Neutrophil (primary cell): ENCODE measurements around the gene RTKN2.

Experiments used
- H3K27ac ChIP-seq: fragments of 200-600 bp; sonication (generic); 2 replicates; pipeline ENCODE4 v1.5.1; 2016; ENCODE audit warnings: mild to moderate bottlenecking, moderate library complexity
- H3K27me3 ChIP-seq: fragments of 200-600 bp; sonication (generic); 2 replicates; pipeline ENCODE4 v1.6.0; 2016; ENCODE audit warnings: mild to moderate bottlenecking
- H3K36me3 ChIP-seq: fragments of 200-600 bp; sonication (generic); 2 replicates; pipeline ENCODE4 v1.5.1; 2017
- H3K4me1 ChIP-seq, 2 experiments: fragments of 200-600 bp in 1 of 2; sonication (generic) in 1 of 2; 1 replicate in 1 of 2; 2 replicates in 1 of 2; pipeline versions ENCODE4 v1.5.1 to v1.6.1; 2013 to 2016; ENCODE audit warnings: low read depth in 1 of 2, low read length in 1 of 2, mild to moderate bottlenecking in 1 of 2, moderate library complexity in 1 of 2; ENCODE audit not compliant: control insufficient read depth in 1 of 2, insufficient read depth in 1 of 2
- H3K4me3 ChIP-seq, 2 experiments: fragments of 200-600 bp in 1 of 2; sonication (generic) in 1 of 2; 1 replicate in 1 of 2; 2 replicates in 1 of 2; pipeline ENCODE4 v1.5.1; 2013 to 2016; ENCODE audit warnings: low read depth in 1 of 2, low read length in 1 of 2, mild to moderate bottlenecking in 1 of 2, moderate library complexity in 1 of 2
- H3K9me3 ChIP-seq: fragments of 200-600 bp; sonication (generic); 2 replicates; pipeline ENCODE4 v1.5.1; 2016
- TF ChIP-seq, protein P1 (sequence below): fragments of 200-600 bp; sonication (generic); IDR thresholded peaks from 2 replicates; pipeline ENCODE4 v1.5.1; 2016; ENCODE audit warnings: antibody characterized with exemption

RTKN2 gene

DNA sequence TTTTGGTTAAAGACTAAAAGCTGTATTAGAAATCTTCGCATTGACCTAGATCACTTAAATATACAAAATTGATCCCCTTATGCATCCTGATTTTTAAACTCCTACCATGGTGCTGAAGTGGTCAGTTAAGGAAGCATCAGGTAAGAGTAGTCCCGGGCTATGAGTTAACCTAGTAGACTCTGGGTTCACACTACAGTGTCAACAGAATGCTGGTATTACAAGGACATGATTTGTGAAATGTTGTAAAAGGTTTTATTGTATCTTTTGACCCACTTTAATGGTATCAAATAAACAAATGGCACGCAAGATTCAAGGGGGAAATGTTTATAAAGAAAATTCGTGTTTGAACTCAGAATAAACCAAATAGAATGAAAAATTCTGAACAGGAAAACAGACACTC is 36.8 kb downstream of the RTKN2 start:
- no peak overlapping the region for H3K27ac ChIP-seq
- H3K4me3 ChIP-seq = no peak overlapping the region
- H3K4me1 ChIP-seq = no peaks in the 10 kb centered on the region
- TF ChIP-seq, protein P1, sequence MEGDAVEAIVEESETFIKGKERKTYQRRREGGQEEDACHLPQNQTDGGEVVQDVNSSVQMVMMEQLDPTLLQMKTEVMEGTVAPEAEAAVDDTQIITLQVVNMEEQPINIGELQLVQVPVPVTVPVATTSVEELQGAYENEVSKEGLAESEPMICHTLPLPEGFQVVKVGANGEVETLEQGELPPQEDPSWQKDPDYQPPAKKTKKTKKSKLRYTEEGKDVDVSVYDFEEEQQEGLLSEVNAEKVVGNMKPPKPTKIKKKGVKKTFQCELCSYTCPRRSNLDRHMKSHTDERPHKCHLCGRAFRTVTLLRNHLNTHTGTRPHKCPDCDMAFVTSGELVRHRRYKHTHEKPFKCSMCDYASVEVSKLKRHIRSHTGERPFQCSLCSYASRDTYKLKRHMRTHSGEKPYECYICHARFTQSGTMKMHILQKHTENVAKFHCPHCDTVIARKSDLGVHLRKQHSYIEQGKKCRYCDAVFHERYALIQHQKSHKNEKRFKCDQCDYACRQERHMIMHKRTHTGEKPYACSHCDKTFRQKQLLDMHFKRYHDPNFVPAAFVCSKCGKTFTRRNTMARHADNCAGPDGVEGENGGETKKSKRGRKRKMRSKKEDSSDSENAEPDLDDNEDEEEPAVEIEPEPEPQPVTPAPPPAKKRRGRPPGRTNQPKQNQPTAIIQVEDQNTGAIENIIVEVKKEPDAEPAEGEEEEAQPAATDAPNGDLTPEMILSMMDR = no peak
- no peaks in the 10 kb centered on the region for H3K36me3 ChIP-seq
- no peaks in the 10 kb centered on the region for H3K9me3 ChIP-seq
- no peaks in the 10 kb centered on the region for H3K27me3 ChIP-seq

DNA sequence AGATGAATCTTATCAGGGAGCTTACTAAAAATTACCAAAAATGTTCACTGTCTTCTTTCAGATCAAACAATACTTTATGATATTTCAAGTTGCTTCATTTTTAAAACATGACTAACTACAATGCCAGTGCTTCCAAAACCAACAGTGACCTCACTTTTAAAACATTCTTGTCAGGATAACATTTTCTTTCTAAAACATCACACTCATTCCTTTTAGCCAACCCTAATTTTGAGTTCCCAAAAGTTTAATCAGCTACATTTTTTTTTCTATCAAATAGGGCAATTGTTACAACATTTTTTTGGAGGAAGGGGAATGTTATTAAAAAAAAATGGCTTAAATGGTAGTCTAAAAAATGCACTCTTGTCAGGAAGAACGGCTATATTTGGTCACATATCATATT is 37.3 kb downstream of the RTKN2 start:
- no peaks in the 10 kb centered on the region for H3K36me3 ChIP-seq
- no peaks in the 10 kb centered on the region for H3K9me3 ChIP-seq
- H3K4me3 ChIP-seq = no peak overlapping the region
- H3K4me1 ChIP-seq = no peaks in the 10 kb centered on the region
- H3K27ac ChIP-seq = no peak overlapping the region
- TF ChIP-seq, protein P1 = no peak
- no peaks in the 10 kb centered on the region for H3K27me3 ChIP-seq

DNA sequence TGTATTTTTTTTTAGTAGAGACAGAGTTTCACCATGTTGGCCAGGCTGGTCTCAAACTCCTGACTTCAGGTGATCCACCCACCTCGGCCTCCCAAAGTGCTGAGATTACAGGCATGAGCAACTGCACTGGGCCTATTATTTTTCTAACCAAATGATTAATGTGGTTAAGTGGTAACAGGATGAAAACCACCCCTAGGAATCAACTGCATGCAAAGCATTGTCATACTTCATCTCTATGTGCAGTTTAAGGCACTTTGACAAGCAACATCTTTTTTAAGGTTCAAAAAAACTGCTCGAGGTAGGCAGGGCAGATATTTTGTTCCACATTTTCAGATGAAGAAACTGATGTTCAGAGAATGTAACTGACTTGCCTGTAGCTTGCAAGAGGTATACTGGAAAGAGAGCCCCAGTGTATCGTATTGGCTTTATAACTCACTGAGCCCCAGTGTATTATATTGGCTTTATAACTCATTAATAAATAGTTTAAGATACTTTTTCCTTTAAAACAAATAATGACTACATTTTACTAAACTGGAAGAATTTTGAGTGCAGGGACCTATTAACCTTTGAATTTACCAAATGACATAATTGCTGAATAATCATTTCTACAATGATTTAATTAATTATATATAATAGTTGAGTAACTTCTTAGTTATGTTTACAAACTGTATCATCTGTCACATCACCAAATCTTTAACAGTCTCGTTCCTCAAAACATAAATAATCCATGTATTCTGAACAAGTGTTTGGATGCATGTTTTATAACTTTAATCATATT is 38.1 kb downstream of the RTKN2 start:
- no peak overlapping the region for H3K27ac ChIP-seq
- H3K4me3 ChIP-seq = no peak overlapping the region
- TF ChIP-seq, protein P1 = no peak
- H3K4me1 ChIP-seq = no peaks in the 10 kb centered on the region
- no peaks in the 10 kb centered on the region for H3K36me3 ChIP-seq
- H3K9me3 ChIP-seq = no peaks in the 10 kb centered on the region
- no peaks in the 10 kb centered on the region for H3K27me3 ChIP-seq

DNA sequence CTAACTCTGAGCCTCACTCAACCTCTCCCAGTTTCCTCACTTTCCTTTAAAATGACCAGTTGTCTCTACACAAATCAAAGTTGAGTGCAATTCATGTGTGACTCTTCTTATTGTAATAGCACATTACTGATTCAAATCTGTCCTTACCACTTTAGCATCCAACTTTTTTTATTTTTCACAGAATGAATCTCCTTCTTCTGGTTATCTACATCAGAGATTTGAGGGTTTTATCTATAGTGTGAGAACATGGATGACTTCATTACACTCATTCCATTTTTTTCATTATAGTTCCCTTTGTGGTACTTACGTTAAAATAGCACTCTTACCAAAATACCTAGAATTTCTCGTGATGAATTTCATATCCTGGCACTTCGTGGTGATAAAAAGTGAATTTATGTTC is 43.3 kb downstream of the RTKN2 start:
- Histone ChIP-seq H3K27ac (no peak overlapping the region), H3K4me1 (no peaks in the 10 kb centered on the region), H3K36me3 (no peaks in the 10 kb centered on the region), H3K27me3 (no peaks in the 10 kb centered on the region), H3K9me3 (no peaks in the 10 kb centered on the region), H3K4me3 (no peak overlapping the region)
- TF ChIP-seq, protein P1 = no peak

DNA sequence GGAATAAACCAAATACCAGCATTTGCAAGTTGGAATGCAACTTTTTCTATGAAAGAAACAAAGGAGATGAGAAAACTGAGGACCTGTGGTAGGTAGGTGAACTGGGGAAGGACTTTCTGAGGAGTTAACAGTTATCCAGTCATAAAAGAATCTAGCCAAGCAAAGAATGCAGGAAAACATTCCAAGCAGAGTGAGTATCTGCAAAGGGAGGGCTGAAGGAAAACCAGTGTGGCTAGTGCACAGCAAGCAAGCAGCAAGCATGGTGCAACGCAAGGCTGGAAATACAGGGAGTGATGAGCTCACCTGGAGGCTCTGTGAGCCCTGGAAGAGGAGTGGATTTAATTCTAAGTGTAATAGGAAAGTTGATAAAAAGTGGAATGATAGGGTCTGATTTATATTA is 44.0 kb downstream of the RTKN2 start:
- no peaks in the 10 kb centered on the region for H3K27me3 ChIP-seq
- H3K4me1 ChIP-seq = no peaks in the 10 kb centered on the region
- no peaks in the 10 kb centered on the region for H3K36me3 ChIP-seq
- H3K27ac ChIP-seq = no peak overlapping the region
- TF ChIP-seq, protein P1 = no peak
- H3K9me3 ChIP-seq = no peaks in the 10 kb centered on the region
- H3K4me3 ChIP-seq = no peak overlapping the region
